ENCODE results near the gene FCHSD2.
A peak's percentile ranks its signal among the peaks of the same experiment; 100 is the strongest.

DNA sequence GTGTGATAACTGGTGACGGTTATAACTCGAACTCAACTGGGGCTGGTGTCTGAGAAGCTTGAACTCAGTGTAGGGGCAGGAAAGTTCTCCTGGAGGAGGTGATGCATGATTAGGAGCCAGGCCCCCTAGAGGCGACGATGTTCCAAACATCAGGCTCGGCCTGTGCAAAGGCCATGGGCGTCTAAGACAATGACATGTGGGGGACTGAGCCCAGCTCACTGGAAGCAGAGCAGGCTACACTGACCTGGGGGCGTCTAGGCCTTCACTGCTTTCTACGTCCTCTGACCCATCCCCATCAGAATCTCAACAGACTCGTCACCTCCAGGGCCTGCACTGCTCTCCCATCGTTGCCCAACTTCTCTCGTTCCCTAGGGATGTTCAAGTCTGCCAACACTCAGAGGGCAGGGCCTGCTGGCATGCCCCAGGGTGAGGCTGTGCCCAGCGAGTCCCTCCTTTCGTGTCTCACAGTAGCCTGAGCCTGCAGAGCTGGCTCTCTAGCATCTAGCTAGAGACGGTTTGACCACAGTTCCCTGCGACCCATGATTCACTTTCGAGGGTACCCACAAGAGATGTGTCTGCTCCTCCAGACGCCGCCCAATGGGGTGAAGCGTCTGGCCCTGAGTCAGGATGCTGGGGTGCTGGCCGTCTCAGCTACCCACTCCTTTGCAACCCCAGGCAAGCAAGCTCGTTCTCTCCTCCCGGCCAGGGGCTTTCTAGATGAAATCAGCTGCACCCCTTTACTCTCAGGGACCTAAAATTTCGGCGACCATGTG is 329.0 kb downstream of the FCHSD2 start:
- TF ChIP-seq, protein P1, sequence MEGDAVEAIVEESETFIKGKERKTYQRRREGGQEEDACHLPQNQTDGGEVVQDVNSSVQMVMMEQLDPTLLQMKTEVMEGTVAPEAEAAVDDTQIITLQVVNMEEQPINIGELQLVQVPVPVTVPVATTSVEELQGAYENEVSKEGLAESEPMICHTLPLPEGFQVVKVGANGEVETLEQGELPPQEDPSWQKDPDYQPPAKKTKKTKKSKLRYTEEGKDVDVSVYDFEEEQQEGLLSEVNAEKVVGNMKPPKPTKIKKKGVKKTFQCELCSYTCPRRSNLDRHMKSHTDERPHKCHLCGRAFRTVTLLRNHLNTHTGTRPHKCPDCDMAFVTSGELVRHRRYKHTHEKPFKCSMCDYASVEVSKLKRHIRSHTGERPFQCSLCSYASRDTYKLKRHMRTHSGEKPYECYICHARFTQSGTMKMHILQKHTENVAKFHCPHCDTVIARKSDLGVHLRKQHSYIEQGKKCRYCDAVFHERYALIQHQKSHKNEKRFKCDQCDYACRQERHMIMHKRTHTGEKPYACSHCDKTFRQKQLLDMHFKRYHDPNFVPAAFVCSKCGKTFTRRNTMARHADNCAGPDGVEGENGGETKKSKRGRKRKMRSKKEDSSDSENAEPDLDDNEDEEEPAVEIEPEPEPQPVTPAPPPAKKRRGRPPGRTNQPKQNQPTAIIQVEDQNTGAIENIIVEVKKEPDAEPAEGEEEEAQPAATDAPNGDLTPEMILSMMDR (conservative IDR thresholded peaks at IDR 0.05 in 1 of 2, IDR thresholded peaks at IDR 0.05 in 1 of 2; ENCODE audit: low read depth in 1 of 2, low read length in 2 of 2) = peak; percentile 66 to 76
- no peak for TF ChIP-seq EZH2 (IDR thresholded peaks at IDR 0.05; ENCODE audit: low read length, missing control alignments)
